ENCODE results near the gene ARAF.

Gene ARAF

DNA sequence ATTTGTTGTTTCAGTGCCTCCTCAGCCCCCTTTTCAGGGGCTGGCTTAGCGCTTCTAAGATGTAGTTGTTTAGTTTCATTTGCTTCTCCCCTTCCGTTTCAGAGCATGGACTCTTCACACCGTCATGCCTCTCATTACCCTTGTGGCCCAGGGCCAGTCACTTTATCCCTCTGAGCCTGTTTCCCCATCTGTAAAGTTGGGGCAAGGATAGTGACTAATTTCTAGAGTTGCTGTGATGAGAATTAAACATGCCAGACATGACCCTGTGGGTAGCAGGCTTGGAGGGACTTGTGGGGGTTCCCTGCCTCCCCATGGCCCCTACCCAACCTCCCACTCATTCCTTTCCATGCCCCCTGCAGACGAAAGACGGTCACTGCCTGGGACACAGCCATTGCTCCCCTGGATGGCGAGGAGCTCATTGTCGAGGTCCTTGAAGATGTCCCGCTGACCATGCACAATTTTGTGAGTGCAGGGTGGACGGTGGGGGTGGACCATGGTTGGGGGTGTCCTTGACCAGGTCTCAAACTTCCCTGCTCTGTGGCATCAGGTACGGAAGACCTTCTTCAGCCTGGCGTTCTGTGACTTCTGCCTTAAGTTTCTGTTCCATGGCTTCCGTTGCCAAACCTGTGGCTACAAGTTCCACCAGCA lies 3.6 kb downstream of the ARAF start:
- no peak overlapping the region for H4K91ac ChIP-seq (ENCODE audit: low read depth, low read length, poor library complexity)
- no peak overlapping the region for H2AFZ ChIP-seq (ENCODE audit: low read length)
- no peak overlapping the region for H2AK5ac ChIP-seq (ENCODE audit: low read depth, low read length)
- H3K9me3 ChIP-seq (replicated peaks in 1 of 2; ENCODE audit: control insufficient read depth in 2 of 2, insufficient read depth in 1 of 2, low read depth in 1 of 2, low read length in 2 of 2): no peaks in the 10 kb centered on the region
- H3K4me3 ChIP-seq (ENCODE audit: low read length in 2 of 2): no peak overlapping the region
- H2BK12ac ChIP-seq (ENCODE audit: low read length): no peak overlapping the region
- H3K27ac ChIP-seq (replicated peaks; ENCODE audit: low read length): no peak overlapping the region
- no peak overlapping the region for H3K4ac ChIP-seq (ENCODE audit: low read length)
- H3K36me3 ChIP-seq (replicated peaks in 1 of 2; ENCODE audit: control insufficient read depth in 2 of 2, insufficient read depth in 2 of 2, low read length in 2 of 2): peaks cover 15 to 65% of the 10 kb centered on the region in 2 donors
- H3K4me1 ChIP-seq (ENCODE audit: control insufficient read depth in 2 of 2, insufficient read depth in 1 of 2, low read depth in 1 of 2, low read length in 2 of 2): peaks cover 2 to 3% of the 10 kb centered on the region in 2 donors
- peaks cover 4% of the 10 kb centered on the region for H3K79me1 ChIP-seq (ENCODE audit: low read depth, low read length)
- no peaks in the 10 kb centered on the region for H3K27me3 ChIP-seq (ENCODE audit: control insufficient read depth in 3 of 3, insufficient read depth in 3 of 3, low read depth in 1 of 3, low read length in 3 of 3)
- no CpG with 5 or more reads among the region's 12 CpGs for WGBS, 2 donors (ENCODE audit: extremely low coverage in 2 of 2, insufficient read length in 2 of 2, insufficient replicate concordance in 1 of 2)
- no peak overlapping the region for H2BK120ac ChIP-seq (ENCODE audit: low read depth, low read length)
- peak overlapping the region; percentile 21 for H3K9ac ChIP-seq (ENCODE audit: low read depth, low read length, poor library complexity)
- H3K23ac ChIP-seq (ENCODE audit: low read depth, low read length, poor library complexity): no peak overlapping the region
- H3K18ac ChIP-seq (ENCODE audit: low read length): no peak overlapping the region
- no peak overlapping the region for H3K14ac ChIP-seq (ENCODE audit: low read length)
- H2BK15ac ChIP-seq (ENCODE audit: low read length): no peak overlapping the region
- H3K4me2 ChIP-seq (ENCODE audit: insufficient read depth, low read length, poor library complexity, severe bottlenecking): no peak overlapping the region
- no peak overlapping the region for H4K8ac ChIP-seq (ENCODE audit: low read depth, low read length)
- no peak overlapping the region for H2BK5ac ChIP-seq (ENCODE audit: low read length)
- DNase-seq (ENCODE audit: low spot score): no peak

DNA sequence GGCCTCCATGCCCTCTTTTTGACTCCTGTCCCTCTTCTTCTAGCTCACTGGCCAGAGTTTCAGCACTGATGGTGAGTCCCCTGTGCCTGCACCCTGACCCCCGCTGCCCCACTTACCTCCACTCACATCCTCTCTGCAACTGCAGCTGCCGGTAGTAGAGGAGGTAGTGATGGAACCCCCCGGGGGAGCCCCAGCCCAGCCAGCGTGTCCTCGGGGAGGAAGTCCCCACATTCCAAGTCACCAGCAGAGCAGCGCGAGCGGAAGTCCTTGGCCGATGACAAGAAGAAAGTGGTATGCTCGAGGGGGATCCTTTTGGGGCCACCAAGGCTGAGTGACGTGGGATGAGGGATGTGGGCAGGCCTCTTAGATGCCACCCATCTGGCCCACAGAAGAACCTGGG lies 5.8 kb downstream of the ARAF start:
- H3K27ac ChIP-seq (replicated peaks; ENCODE audit: low read length): no peak overlapping the region
- no peak for DNase-seq (ENCODE audit: low spot score)
- H2AK5ac ChIP-seq (ENCODE audit: low read depth, low read length): no peak overlapping the region
- H4K91ac ChIP-seq (ENCODE audit: low read depth, low read length, poor library complexity): no peak overlapping the region
- H3K4me3 ChIP-seq (ENCODE audit: low read length in 2 of 2): no peak overlapping the region
- H3K4ac ChIP-seq (ENCODE audit: low read length): no peak overlapping the region
- no peak overlapping the region for H3K23ac ChIP-seq (ENCODE audit: low read depth, low read length, poor library complexity)
- H3K4me1 ChIP-seq (ENCODE audit: control insufficient read depth in 2 of 2, insufficient read depth in 1 of 2, low read depth in 1 of 2, low read length in 2 of 2): peaks cover 1 to 2% of the 10 kb centered on the region in 2 donors
- H3K9me3 ChIP-seq (replicated peaks in 1 of 2; ENCODE audit: control insufficient read depth in 2 of 2, insufficient read depth in 1 of 2, low read depth in 1 of 2, low read length in 2 of 2): no peaks in the 10 kb centered on the region
- H2BK120ac ChIP-seq (ENCODE audit: low read depth, low read length): no peak overlapping the region
- no peak overlapping the region for H3K4me2 ChIP-seq (ENCODE audit: insufficient read depth, low read length, poor library complexity, severe bottlenecking)
- no peak overlapping the region for H2BK12ac ChIP-seq (ENCODE audit: low read length)
- no CpG with 5 or more reads among the region's 11 CpGs for whole genome bisulfite sequencing, 2 donors (ENCODE audit: extremely low coverage in 2 of 2, insufficient read length in 2 of 2, insufficient replicate concordance in 1 of 2)
- H2BK15ac ChIP-seq (ENCODE audit: low read length): no peak overlapping the region
- H3K79me1 ChIP-seq (ENCODE audit: low read depth, low read length): peaks cover 4% of the 10 kb centered on the region
- H3K27me3 ChIP-seq (ENCODE audit: control insufficient read depth in 3 of 3, insufficient read depth in 3 of 3, low read depth in 1 of 3, low read length in 3 of 3): no peaks in the 10 kb centered on the region
- no peak overlapping the region for H4K8ac ChIP-seq (ENCODE audit: low read depth, low read length)
- H2BK5ac ChIP-seq (ENCODE audit: low read length): no peak overlapping the region
- peaks cover 22 to 82% of the 10 kb centered on the region in 2 donors for H3K36me3 ChIP-seq (replicated peaks in 1 of 2; ENCODE audit: control insufficient read depth in 2 of 2, insufficient read depth in 2 of 2, low read length in 2 of 2)
- H3K18ac ChIP-seq (ENCODE audit: low read length): no peak overlapping the region
- H3K14ac ChIP-seq (ENCODE audit: low read length): no peak overlapping the region
- H3K9ac ChIP-seq (ENCODE audit: low read depth, low read length, poor library complexity): no peak overlapping the region
- H2AFZ ChIP-seq (ENCODE audit: low read length): no peak overlapping the region

DNA sequence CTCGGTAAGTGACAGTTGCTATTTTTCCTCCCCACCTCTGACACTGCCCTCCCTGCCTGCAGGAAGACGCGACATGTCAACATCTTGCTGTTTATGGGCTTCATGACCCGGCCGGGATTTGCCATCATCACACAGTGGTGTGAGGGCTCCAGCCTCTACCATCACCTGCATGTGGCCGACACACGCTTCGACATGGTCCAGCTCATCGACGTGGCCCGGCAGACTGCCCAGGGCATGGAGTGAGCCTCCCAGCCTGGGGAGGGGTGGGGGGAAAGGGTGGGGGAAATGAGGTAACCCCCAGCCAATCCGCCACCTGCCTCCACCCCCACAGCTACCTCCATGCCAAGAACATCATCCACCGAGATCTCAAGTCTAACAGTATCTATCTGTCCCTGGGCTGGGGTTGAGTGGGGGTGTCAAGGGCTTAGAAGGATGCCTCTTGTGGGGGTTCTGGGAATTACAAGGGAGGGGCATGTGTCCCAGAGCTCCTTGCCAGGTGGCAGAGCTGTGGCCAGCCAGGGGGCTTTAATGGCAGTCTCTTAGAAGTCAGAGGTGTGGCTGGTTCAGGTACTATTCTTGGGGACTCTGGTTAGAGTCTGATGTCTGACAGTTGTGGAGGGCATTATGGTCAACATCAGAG lies 7.8 kb downstream of the ARAF start:
- H3K27ac ChIP-seq (replicated peaks; ENCODE audit: low read length): no peak overlapping the region
- H3K79me1 ChIP-seq (ENCODE audit: low read depth, low read length): peaks cover 2% of the 10 kb centered on the region
- no peak overlapping the region for H3K4me3 ChIP-seq (ENCODE audit: low read length in 2 of 2)
- H4K91ac ChIP-seq (ENCODE audit: low read depth, low read length, poor library complexity): no peak overlapping the region
- H2BK120ac ChIP-seq (ENCODE audit: low read depth, low read length): no peak overlapping the region
- H3K14ac ChIP-seq (ENCODE audit: low read length): no peak overlapping the region
- no peak overlapping the region for H2BK15ac ChIP-seq (ENCODE audit: low read length)
- H2BK12ac ChIP-seq (ENCODE audit: low read length): no peak overlapping the region
- H2AFZ ChIP-seq (ENCODE audit: low read length): no peak overlapping the region
- H3K4me1 ChIP-seq (ENCODE audit: control insufficient read depth in 2 of 2, insufficient read depth in 1 of 2, low read depth in 1 of 2, low read length in 2 of 2): peaks cover 0 to 6% of the 10 kb centered on the region in 2 donors
- H2AK5ac ChIP-seq (ENCODE audit: low read depth, low read length): no peak overlapping the region
- H3K36me3 ChIP-seq (replicated peaks in 1 of 2; ENCODE audit: control insufficient read depth in 2 of 2, insufficient read depth in 2 of 2, low read length in 2 of 2): peaks cover 20 to 74% of the 10 kb centered on the region in 2 donors
- DNase-seq (ENCODE audit: low spot score): no peak
- no peak overlapping the region for H4K8ac ChIP-seq (ENCODE audit: low read depth, low read length)
- no peak overlapping the region for H3K23ac ChIP-seq (ENCODE audit: low read depth, low read length, poor library complexity)
- no peak overlapping the region for H3K4me2 ChIP-seq (ENCODE audit: insufficient read depth, low read length, poor library complexity, severe bottlenecking)
- no peak overlapping the region for H3K18ac ChIP-seq (ENCODE audit: low read length)
- no CpG with 5 or more reads among the region's 13 CpGs for WGBS, 2 donors (ENCODE audit: extremely low coverage in 2 of 2, insufficient read length in 2 of 2, insufficient replicate concordance in 1 of 2)
- H3K27me3 ChIP-seq (ENCODE audit: control insufficient read depth in 3 of 3, insufficient read depth in 3 of 3, low read depth in 1 of 3, low read length in 3 of 3): no peaks in the 10 kb centered on the region
- no peak overlapping the region for H3K9ac ChIP-seq (ENCODE audit: low read depth, low read length, poor library complexity)
- no peak overlapping the region for H2BK5ac ChIP-seq (ENCODE audit: low read length)
- no peak overlapping the region for H3K4ac ChIP-seq (ENCODE audit: low read length)
- H3K9me3 ChIP-seq (replicated peaks in 1 of 2; ENCODE audit: control insufficient read depth in 2 of 2, insufficient read depth in 1 of 2, low read depth in 1 of 2, low read length in 2 of 2): no peaks in the 10 kb centered on the region

DNA sequence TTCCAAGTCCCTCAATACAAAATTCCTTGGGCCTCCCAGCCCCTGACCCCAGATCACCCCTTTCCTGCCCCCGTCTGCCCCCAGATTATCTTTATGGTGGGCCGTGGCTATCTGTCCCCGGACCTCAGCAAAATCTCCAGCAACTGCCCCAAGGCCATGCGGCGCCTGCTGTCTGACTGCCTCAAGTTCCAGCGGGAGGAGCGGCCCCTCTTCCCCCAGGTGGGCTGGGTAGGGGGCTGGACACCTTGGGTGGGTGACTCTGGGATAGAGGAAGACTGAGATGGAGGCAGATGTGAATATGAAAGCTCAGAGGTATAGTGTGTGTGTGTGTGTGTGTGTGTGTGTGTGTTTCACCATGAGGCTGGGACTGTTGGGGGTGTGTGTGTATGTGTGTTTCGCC lies 9.8 kb downstream of the ARAF start:
- WGBS, 2 donors (ENCODE audit: extremely low coverage in 2 of 2, insufficient read length in 2 of 2, insufficient replicate concordance in 1 of 2): no CpG with 5 or more reads among the region's 8 CpGs
- H3K23ac ChIP-seq (ENCODE audit: low read depth, low read length, poor library complexity): no peak overlapping the region
- H4K8ac ChIP-seq (ENCODE audit: low read depth, low read length): no peak overlapping the region

More for the DNA sequence above, 9.8 kb downstream of the ARAF start:
- Histone ChIP-seq H2BK12ac (ENCODE audit: low read length) (no peak overlapping the region), H2AK5ac (ENCODE audit: low read depth, low read length) (no peak overlapping the region), H3K4ac (ENCODE audit: low read length) (no peak overlapping the region), H3K9ac (ENCODE audit: low read depth, low read length, poor library complexity) (peak overlapping the region; percentile 4), H3K4me2 (ENCODE audit: insufficient read depth, low read length, poor library complexity, severe bottlenecking) (no peak overlapping the region), H2BK15ac (ENCODE audit: low read length) (no peak overlapping the region), H2BK5ac (ENCODE audit: low read length) (no peak overlapping the region), H3K14ac (ENCODE audit: low read length) (no peak overlapping the region), H2BK120ac (ENCODE audit: low read depth, low read length) (no peak overlapping the region), H3K79me1 (ENCODE audit: low read depth, low read length) (peaks cover 2% of the 10 kb centered on the region), H4K91ac (ENCODE audit: low read depth, low read length, poor library complexity) (no peak overlapping the region), H3K18ac (ENCODE audit: low read length) (no peak overlapping the region), H3K27me3 (ENCODE audit: control insufficient read depth in 3 of 3, insufficient read depth in 3 of 3, low read depth in 1 of 3, low read length in 3 of 3) (no peaks in the 10 kb centered on the region), H3K27ac (replicated peaks; ENCODE audit: low read length) (no peak overlapping the region), H3K36me3 (replicated peaks in 1 of 2; ENCODE audit: control insufficient read depth in 2 of 2, insufficient read depth in 2 of 2, low read length in 2 of 2) (peaks cover 16 to 56% of the 10 kb centered on the region in 2 donors), H3K9me3 (replicated peaks in 1 of 2; ENCODE audit: control insufficient read depth in 2 of 2, insufficient read depth in 1 of 2, low read depth in 1 of 2, low read length in 2 of 2) (no peaks in the 10 kb centered on the region), H2AFZ (ENCODE audit: low read length) (no peak overlapping the region), H3K4me1 (ENCODE audit: control insufficient read depth in 2 of 2, insufficient read depth in 1 of 2, low read depth in 1 of 2, low read length in 2 of 2) (peaks cover 0 to 11% of the 10 kb centered on the region in 2 donors), H3K4me3 (ENCODE audit: low read length in 2 of 2) (no peak overlapping the region)
- no peak for DNase-seq (ENCODE audit: low spot score)
